MM.1S (cell line): Measurements from ENCODE around the gene SUDS3.

Source experiments
- DNase-seq: peaks from one replicate; pipeline ENCODE4 v3.0.0-alpha.2; 2015
- H2AFZ ChIP-seq: fragments of 300-600 bp; sonication (generic); 2 replicates; pipeline ENCODE4 v1.6.0; 2016; ENCODE audit warnings: antibody characterized with exemption, low read length
- H3F3A ChIP-seq: fragments of 300-600 bp; sonication (generic); 2 replicates; pipeline ENCODE4 v1.6.1; 2016; ENCODE audit warnings: mild to moderate bottlenecking, antibody characterized with exemption, low read length, moderate library complexity, mixed read lengths; ENCODE audit not compliant: insufficient read depth
- H3K27ac ChIP-seq: fragments of 300-600 bp; sonication (generic); 2 replicates; pipeline ENCODE4 v1.5.1; 2016; ENCODE audit warnings: mild to moderate bottlenecking, low read length
- H3K27me3 ChIP-seq: fragments of 300-600 bp; sonication (generic); replicated peaks from 2 replicates; pipeline ENCODE4 v1.6.0; 2016; ENCODE audit warnings: low read length; ENCODE audit not compliant: insufficient read depth
- H3K36me3 ChIP-seq: fragments of 300-600 bp; sonication (generic); replicated peaks from 2 replicates; pipeline ENCODE4 v1.6.1; 2016; ENCODE audit warnings: mild to moderate bottlenecking, low read length, mixed read lengths; ENCODE audit not compliant: insufficient read depth
- H3K4me1 ChIP-seq: fragments of 300-600 bp; sonication (generic); 2 replicates; pipeline ENCODE4 v1.6.1; 2016; ENCODE audit warnings: low read length, mixed read lengths
- H3K4me2 ChIP-seq: fragments of 300-600 bp; sonication (generic); 2 replicates; pipeline ENCODE4 v1.6.0; 2016; ENCODE audit warnings: low read depth, low read length
- H3K4me3 ChIP-seq: fragments of 300-600 bp; sonication (generic); 2 replicates; pipeline ENCODE4 v1.5.1; 2016; ENCODE audit warnings: low read length, mixed read lengths
- H3K79me2 ChIP-seq: fragments of 300-600 bp; sonication (generic); 2 replicates; pipeline ENCODE4 v1.6.1; 2016; ENCODE audit warnings: mixed run types, low read length, mixed read lengths
- H3K9ac ChIP-seq: fragments of 300-600 bp; sonication (generic); 2 replicates; pipeline ENCODE4 v1.6.1; 2016; ENCODE audit warnings: low read length, mixed read lengths
- H3K9me2 ChIP-seq: fragments of 300-600 bp; sonication (generic); replicated peaks from 2 replicates; pipeline ENCODE4 v1.6.1; 2016; ENCODE audit warnings: mild to moderate bottlenecking, low read length, mixed read lengths; ENCODE audit not compliant: insufficient read depth
- H3K9me3 ChIP-seq: fragments of 300-600 bp; sonication (generic); replicated peaks from 2 replicates; pipeline ENCODE4 v1.6.1; 2016; ENCODE audit warnings: mild to moderate bottlenecking, low read length, mixed read lengths; ENCODE audit not compliant: insufficient read depth
- H4K20me1 ChIP-seq: fragments of 300-600 bp; sonication (generic); 2 replicates; pipeline ENCODE4 v1.6.1; 2016; ENCODE audit warnings: mild to moderate bottlenecking, low read length, moderate library complexity, mixed read lengths; ENCODE audit not compliant: insufficient read depth
- CTCF ChIP-seq: fragments of 300-600 bp; sonication (generic); IDR thresholded peaks from 2 replicates; pipeline ENCODE4 v1.5.1; 2016; ENCODE audit warnings: antibody characterized with exemption, low read length, mixed read lengths
- EZH2 ChIP-seq: fragments of 300-600 bp; sonication (generic); optimal IDR thresholded peaks from 2 replicates; pipeline ENCODE3; 2017; ENCODE audit warnings: low read depth, mild to moderate bottlenecking, antibody characterized with exemption, low read length, mixed read lengths
- EZH2phosphoT487 ChIP-seq: fragments of 300-600 bp; sonication (generic); IDR thresholded peaks from 2 replicates; pipeline ENCODE4 v1.6.1; 2018; ENCODE audit warnings: antibody characterized with exemption, low read length

SUDS3 gene

DNA sequence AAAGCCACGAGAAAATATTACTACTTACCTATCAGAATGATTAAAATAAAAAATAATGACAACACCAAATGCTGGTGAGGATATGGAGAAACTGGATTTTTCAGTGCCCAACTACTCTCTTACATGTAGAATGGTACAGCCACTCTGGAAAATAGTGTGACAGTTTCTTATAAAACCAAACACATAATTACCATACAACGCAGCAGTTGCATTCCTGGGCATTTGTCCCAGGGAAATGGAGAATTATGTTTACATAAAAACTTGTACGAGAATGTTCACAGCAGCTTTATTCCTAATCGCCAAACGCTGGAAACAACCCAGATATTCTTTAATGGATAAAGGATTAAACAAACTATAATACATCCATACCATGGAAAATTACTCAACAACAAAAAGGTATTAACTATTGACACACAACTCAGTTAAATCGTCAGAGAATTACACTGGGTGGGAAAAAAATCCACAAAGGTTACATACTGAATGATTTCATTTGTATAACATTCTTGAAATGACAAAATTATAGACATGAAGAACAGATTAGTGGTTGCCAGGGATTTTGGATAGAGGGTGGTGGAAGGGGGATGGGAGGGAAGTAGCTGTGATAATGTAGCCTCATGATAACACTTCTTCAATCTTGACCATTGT lies 39.0 kb upstream of the SUDS3 start:
- Histone ChIP-seq H3K4me3 (no peak overlapping the region), H3F3A (no peaks in the 10 kb centered on the region), H3K36me3 (no peaks in the 10 kb centered on the region), H3K4me1 (no peaks in the 10 kb centered on the region), H3K27ac (no peak overlapping the region), H3K27me3 (no peaks in the 10 kb centered on the region), H2AFZ (no peak overlapping the region), H3K9me2 (no peaks in the 10 kb centered on the region), H3K79me2 (no peaks in the 10 kb centered on the region), H4K20me1 (no peaks in the 10 kb centered on the region), H3K9ac (no peak overlapping the region), H3K4me2 (no peak overlapping the region), H3K9me3 (no peaks in the 10 kb centered on the region)
- DNase-seq: no peak
- TF ChIP-seq EZH2 (no peak), CTCF (no peak), EZH2phosphoT487 (no peak)

- Histone ChIP-seq H4K20me1 (no peaks in the 10 kb centered on the region), H2AFZ (no peak overlapping the region), H3K36me3 (no peaks in the 10 kb centered on the region), H3K9ac (no peak overlapping the region), H3K4me2 (no peak overlapping the region), H3K27ac (no peak overlapping the region), H3K79me2 (no peaks in the 10 kb centered on the region), H3K27me3 (no peaks in the 10 kb centered on the region), H3F3A (no peaks in the 10 kb centered on the region), H3K9me2 (no peaks in the 10 kb centered on the region), H3K9me3 (no peaks in the 10 kb centered on the region), H3K4me3 (no peak overlapping the region), H3K4me1 (no peaks in the 10 kb centered on the region)
- TF ChIP-seq CTCF: no peak
- no peak for TF ChIP-seq EZH2phosphoT487
- no peak for DNase-seq
These were observed 34.3 kb upstream of the SUDS3 start for GRCh38 chr12:118342090-118342489.

DNA sequence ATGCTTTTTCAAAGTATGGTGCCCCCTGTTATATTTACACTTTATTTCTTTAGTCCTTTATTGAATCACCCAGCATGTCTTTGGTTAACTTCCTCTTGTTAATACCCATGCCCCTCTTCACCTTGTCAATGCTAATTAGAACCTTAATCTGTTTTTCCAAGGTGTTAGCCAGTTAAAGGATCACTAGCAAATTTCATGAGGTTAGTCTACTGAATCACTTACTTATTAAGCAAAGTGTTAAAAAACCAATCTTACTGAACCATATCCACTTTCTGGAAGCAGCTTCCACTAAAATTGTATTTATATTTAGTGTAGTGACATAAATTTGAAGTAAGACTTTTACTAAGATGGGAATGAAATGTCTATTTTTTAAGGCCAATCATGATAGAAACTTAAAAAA lies 31.5 kb upstream of the SUDS3 start:
- H3K9me3 ChIP-seq: no peaks in the 10 kb centered on the region
- no peak overlapping the region for H3K9ac ChIP-seq
- H3K9me2 ChIP-seq: no peaks in the 10 kb centered on the region
- no peak for DNase-seq
- H3K27me3 ChIP-seq: no peaks in the 10 kb centered on the region
- no peak overlapping the region for H3K4me2 ChIP-seq
- no peak overlapping the region for H3K4me3 ChIP-seq
- no peaks in the 10 kb centered on the region for H3K79me2 ChIP-seq
- H3K4me1 ChIP-seq: no peaks in the 10 kb centered on the region
- H3K27ac ChIP-seq: no peak overlapping the region
- H4K20me1 ChIP-seq: no peaks in the 10 kb centered on the region
- H3K36me3 ChIP-seq: no peaks in the 10 kb centered on the region
- no peak for TF ChIP-seq EZH2
- H2AFZ ChIP-seq: no peak overlapping the region
- H3F3A ChIP-seq: no peaks in the 10 kb centered on the region

GRCh38 chr12:118345355-118345754 lies 31.0 kb upstream of the SUDS3 start:
- Histone ChIP-seq H3K36me3 (no peaks in the 10 kb centered on the region), H3K27ac (no peak overlapping the region), H2AFZ (no peak overlapping the region), H3K9me2 (no peaks in the 10 kb centered on the region), H3K4me1 (no peaks in the 10 kb centered on the region), H3F3A (no peaks in the 10 kb centered on the region), H3K4me2 (no peak overlapping the region), H3K9me3 (no peaks in the 10 kb centered on the region), H3K4me3 (no peak overlapping the region), H4K20me1 (no peaks in the 10 kb centered on the region), H3K9ac (no peak overlapping the region), H3K79me2 (no peaks in the 10 kb centered on the region), H3K27me3 (no peaks in the 10 kb centered on the region)
- TF ChIP-seq CTCF (no peak), EZH2 (no peak), EZH2phosphoT487 (no peak)
- DNase-seq: no peak
